Measurements from ENCODE around the gene GDI1.

The GDI1 gene

DNA sequence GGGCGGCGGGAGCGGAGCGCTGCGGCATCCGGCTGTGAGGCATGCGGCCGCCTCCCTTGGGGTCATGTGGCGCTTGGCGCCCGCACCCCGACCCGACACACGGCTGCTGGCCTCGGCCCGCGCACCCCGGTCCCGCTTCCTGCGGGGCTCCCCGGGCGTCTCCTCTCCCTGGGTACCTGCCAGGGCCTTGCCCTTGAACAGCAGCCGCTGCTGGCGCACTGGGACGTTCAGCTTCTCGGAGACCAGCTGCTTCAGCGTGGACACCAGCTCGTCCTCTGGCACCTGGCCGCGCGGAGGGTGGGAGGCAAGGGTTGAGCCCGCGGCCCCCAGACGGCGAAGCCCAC, 49.1 kb downstream of the GDI1 start:
- TF ChIP-seq CTCF (IDR thresholded peaks at IDR 0.05; ENCODE audit: low read depth, low read length): no peak
- DNase-seq (ENCODE audit: extremely low read depth, low read depth): no peak

GRCh38 chrX:154486396-154487207, 49.6 kb downstream of the GDI1 start, which contains the start of gene UBL4A:
TSS of gene UBL4A (minus strand) at chrX:154486615. CDS start at chrX:154486584, 31 bp downstream.
- DNase-seq (ENCODE audit: extremely low read depth, low read depth): no peak
- TF ChIP-seq CTCF (IDR thresholded peaks at IDR 0.05; ENCODE audit: low read depth, low read length): no peak

- no peak for DNase-seq (ENCODE audit: extremely low read depth, low read depth)
- no peak for TF ChIP-seq CTCF (IDR thresholded peaks at IDR 0.05; ENCODE audit: low read depth, low read length)
Measured at GRCh38 chrX:154487518-154488290, 50.8 kb downstream of the GDI1 start.

GRCh38 chrX:154488336-154489075, 51.6 kb downstream of the GDI1 start:
- DNase-seq (ENCODE audit: extremely low read depth, low read depth): no peak
- no peak for TF ChIP-seq CTCF (IDR thresholded peaks at IDR 0.05; ENCODE audit: low read depth, low read length)

- TF ChIP-seq CTCF (IDR thresholded peaks at IDR 0.05; ENCODE audit: low read depth, low read length): no peak
Measured at GRCh38 chrX:154489182-154489581, 52.2 kb downstream of the GDI1 start.

DNA sequence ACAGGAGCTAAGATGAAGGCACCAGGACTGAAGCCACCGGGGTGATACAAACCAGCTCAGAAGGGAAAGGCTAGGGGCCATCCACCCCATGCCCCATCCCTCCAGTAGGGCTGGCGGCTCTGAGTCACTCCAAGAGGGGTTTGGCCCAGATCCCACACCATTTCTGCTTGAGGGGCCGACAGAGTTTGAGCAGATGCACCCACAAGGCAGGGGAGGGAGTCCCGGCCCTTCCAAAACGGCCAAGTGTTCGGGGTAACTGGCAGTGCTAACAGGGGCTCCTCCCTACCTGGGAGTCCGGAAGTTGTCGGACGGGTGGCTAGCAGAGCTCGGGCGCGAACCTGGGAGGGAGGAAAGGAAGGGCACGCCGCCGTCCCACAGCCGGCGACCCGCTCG, 53.1 kb downstream of the GDI1 start:
- no peak for DNase-seq (ENCODE audit: extremely low read depth, low read depth)
- TF ChIP-seq CTCF (IDR thresholded peaks at IDR 0.05; ENCODE audit: low read depth, low read length): no peak

More at GRCh38 chrX:154489182-154489581, 52.2 kb downstream of the GDI1 start:
- DNase-seq (ENCODE audit: extremely low read depth, low read depth): no peak

Data from AG09319 (cell line).